Measurements from ENCODE around the gene TCP11.

The TCP11 gene

GRCh38 chr6:35141007-35141655, at the start of gene TCP11:
Gene TCP11, minus strand, starts transcription at chr6:35141339. Its CDS starts 469 bp downstream, at chr6:35140870.
- no peak for DNase-seq

- no peak for DNase-seq
These were observed 49.2 kb upstream of the TCP11 start for GRCh38 chr6:35190306-35190705.

- no peak for DNase-seq
These were observed 47.7 kb upstream of the TCP11 start for GRCh38 chr6:35188886-35189285.

- DNase-seq, result no peak
These were observed 45.4 kb upstream of the TCP11 start for GRCh38 chr6:35186571-35186970.

GRCh38 chr6:35185971-35186370, 44.8 kb upstream of the TCP11 start:
- no peak for DNase-seq

- DNase-seq, result no peak
These were observed 44.2 kb upstream of the TCP11 start for GRCh38 chr6:35185302-35185681.

- no peak for DNase-seq
These were observed 43.6 kb upstream of the TCP11 start for GRCh38 chr6:35184580-35185301.

- DNase-seq, result no peak
These were observed 42.8 kb upstream of the TCP11 start for GRCh38 chr6:35183935-35184334.

- DNase-seq, result no peak
These were observed 42.1 kb upstream of the TCP11 start for GRCh38 chr6:35183281-35183680.

GRCh38 chr6:35181933-35182612, 40.9 kb upstream of the TCP11 start:
- no peak for DNase-seq

GRCh38 chr6:35181308-35181932, 40.3 kb upstream of the TCP11 start:
- no peak for DNase-seq

GRCh38 chr6:35179901-35180535, 38.9 kb upstream of the TCP11 start:
- DNase-seq, result no peak

GRCh38 chr6:35178932-35179832, 38.0 kb upstream of the TCP11 start:
- DNase-seq, result no peak

- no peak for DNase-seq
These were observed 36.9 kb upstream of the TCP11 start for GRCh38 chr6:35178012-35178411.

GRCh38 chr6:35177596-35177995, 36.5 kb upstream of the TCP11 start:
- no peak for DNase-seq

- DNase-seq, result no peak
These were observed 36.0 kb upstream of the TCP11 start for GRCh38 chr6:35177157-35177556.

- DNase-seq, result no peak
These were observed 35.3 kb upstream of the TCP11 start for GRCh38 chr6:35176301-35177024.

GRCh38 chr6:35174501-35174900, 33.4 kb upstream of the TCP11 start:
- DNase-seq, result no peak

- no peak for DNase-seq
These were observed 32.9 kb upstream of the TCP11 start for GRCh38 chr6:35174088-35174434.

- no peak for DNase-seq
These were observed 32.4 kb upstream of the TCP11 start for GRCh38 chr6:35173427-35174087.

- no peak for DNase-seq
These were observed 31.9 kb upstream of the TCP11 start for GRCh38 chr6:35173044-35173426.

Data from DMS 273 treated with DMSO at 0.1 percent for 48 hours (cell line).